Measurements from ENCODE around the gene PXK. TPM values are rescaled to one million over a fixed set of nuclear protein-coding genes. Genes with fewer than 3 reads are reported as not detected.

PXK gene
- total RNA-seq, 2 experiments from 2014 or later = 31.5 to 33.4 TPM

- peak overlapping the region; percentile 61 for H3K27ac Mint-ChIP-seq
- POLR2A ChIA-PET = interaction anchor here (0.9 to 1.0 kb wide), 2 partner anchors 108 to 168 kb away, joined by 3 read pairs; no protein-coding TSS in a partner anchor
- ATAC-seq = peak; percentile 43
- CTCF ChIA-PET = interaction anchor here (0.7 to 11.5 kb wide), 9 partner anchors 9 to 168 kb away, joined by 3 to 127 read pairs (median 5); partner anchors contain the start of genes HTD2 and RPP14
- no peak for DNase-seq
- peaks cover 19% of the 10 kb centered on the region for H3K4me1 Mint-ChIP-seq (ENCODE audit: low read depth)
- no peak overlapping the region for H3K4me3 Mint-ChIP-seq
- H3K36me3 Mint-ChIP-seq (ENCODE audit: low read depth) = peaks cover 7% of the 10 kb centered on the region
- H3K9me3 Mint-ChIP-seq (ENCODE audit: insufficient read depth) = no peaks in the 10 kb centered on the region
- no peaks in the 10 kb centered on the region for H3K27me3 Mint-ChIP-seq (ENCODE audit: low read depth)
These were observed 8.0 kb upstream of the PXK start for GRCh38 chr3:58324391-58325390.

GRCh38 chr3:58325525-58325992, 7.1 kb upstream of the PXK start:
- peaks cover 7% of the 10 kb centered on the region for H3K36me3 Mint-ChIP-seq (ENCODE audit: low read depth)
- no peak for ATAC-seq
- peaks cover 22% of the 10 kb centered on the region for H3K4me1 Mint-ChIP-seq (ENCODE audit: low read depth)
- no peak for DNase-seq
- peak overlapping the region; percentile 60 for H3K27ac Mint-ChIP-seq
- no peaks in the 10 kb centered on the region for H3K9me3 Mint-ChIP-seq (ENCODE audit: insufficient read depth)
- CTCF ChIA-PET = interaction anchor here (1.0 to 11.5 kb wide), 8 partner anchors 8 to 304 kb away, joined by 3 to 127 read pairs (median 4); partner anchors contain the start of genes HTD2 and RPP14
- no peak overlapping the region for H3K4me3 Mint-ChIP-seq
- POLR2A ChIA-PET = no interaction called here
- no peaks in the 10 kb centered on the region for H3K27me3 Mint-ChIP-seq (ENCODE audit: low read depth)

GRCh38 chr3:58326267-58326900, 6.3 kb upstream of the PXK start:
- Mint-ChIP-seq H3K36me3 (ENCODE audit: low read depth) (peaks cover 6% of the 10 kb centered on the region), H3K9me3 (ENCODE audit: insufficient read depth) (no peaks in the 10 kb centered on the region), H3K27ac (peak overlapping the region; percentile 70), H3K4me3 (no peak overlapping the region), H3K27me3 (ENCODE audit: low read depth) (no peaks in the 10 kb centered on the region), H3K4me1 (ENCODE audit: low read depth) (peaks cover 26% of the 10 kb centered on the region)
- CTCF ChIA-PET = interaction anchor here (1.3 to 11.5 kb wide), 3 partner anchors 19 to 304 kb away, joined by 3 to 127 read pairs (median 14); partner anchors contain the start of genes HTD2 and RPP14
- DNase-seq (no peak), ATAC-seq (no peak)
- POLR2A ChIA-PET = interaction anchor here (0.7 kb wide), 1 partner anchor 11 kb away, joined by 3 read pairs; no protein-coding TSS in a partner anchor

GRCh38 chr3:58329150-58329921, 3.4 kb upstream of the PXK start:
- ChIA-PET CTCF (no interaction called here), POLR2A (no interaction called here)
- no peak for DNase-seq
- ATAC-seq = no peak
- peaks cover under 1% of the 10 kb centered on the region for H3K36me3 Mint-ChIP-seq (ENCODE audit: low read depth)
- H3K27me3 Mint-ChIP-seq (ENCODE audit: low read depth) = no peaks in the 10 kb centered on the region
- no peak overlapping the region for H3K27ac Mint-ChIP-seq
- H3K4me3 Mint-ChIP-seq = no peak overlapping the region
- no peaks in the 10 kb centered on the region for H3K9me3 Mint-ChIP-seq (ENCODE audit: insufficient read depth)
- peaks cover 35% of the 10 kb centered on the region for H3K4me1 Mint-ChIP-seq (ENCODE audit: low read depth)

GRCh38 chr3:58329922-58330413, 2.7 kb upstream of the PXK start:
- no peak overlapping the region for H3K4me3 Mint-ChIP-seq
- POLR2A ChIA-PET = no interaction called here
- ATAC-seq (no peak), DNase-seq (no peak)
- H3K27ac Mint-ChIP-seq = no peak overlapping the region
- H3K36me3 Mint-ChIP-seq (ENCODE audit: low read depth) = no peaks in the 10 kb centered on the region
- peaks cover 36% of the 10 kb centered on the region for H3K4me1 Mint-ChIP-seq (ENCODE audit: low read depth)
- H3K9me3 Mint-ChIP-seq (ENCODE audit: insufficient read depth) = no peaks in the 10 kb centered on the region
- H3K27me3 Mint-ChIP-seq (ENCODE audit: low read depth) = no peaks in the 10 kb centered on the region
- CTCF ChIA-PET = interaction anchor here (0.7 to 0.9 kb wide), 2 partner anchors 24 to 95 kb away, joined by 3 to 4 read pairs; partner anchors contain the start of genes HTD2 and RPP14

- H3K27ac Mint-ChIP-seq = no peak overlapping the region
- CTCF ChIA-PET = interaction anchor here (0.9 to 6.5 kb wide), 5 partner anchors 14 to 161 kb away, joined by 3 to 55 read pairs (median 5); partner anchors contain the start of genes HTD2, KCTD6 and RPP14
- H3K36me3 Mint-ChIP-seq (ENCODE audit: low read depth) = peaks cover 11% of the 10 kb centered on the region
- H3K4me3 Mint-ChIP-seq = peak overlapping the region; percentile 66
- DNase-seq = no peak
- no peak for ATAC-seq
- H3K9me3 Mint-ChIP-seq (ENCODE audit: insufficient read depth) = no peaks in the 10 kb centered on the region
- H3K4me1 Mint-ChIP-seq (ENCODE audit: low read depth) = peaks cover 41% of the 10 kb centered on the region
- POLR2A ChIA-PET = interaction anchor here (0.9 to 1.4 kb wide), 4 partner anchors 13 to 156 kb away, joined by 3 read pairs; no protein-coding TSS in a partner anchor
- no peaks in the 10 kb centered on the region for H3K27me3 Mint-ChIP-seq (ENCODE audit: low read depth)
These were observed 1.0 kb upstream of the PXK start for GRCh38 chr3:58331593-58332152.

GRCh38 chr3:58333206-58334012, 717 bp downstream of the PXK start:
- CTCF ChIA-PET = interaction anchor here (0.6 to 6.5 kb wide), 14 partner anchors 9 to 199 kb away, joined by 3 to 55 read pairs (median 4); partner anchors contain the start of genes HTD2, KCTD6 and RPP14
- DNase-seq = peak; percentile 55
- Mint-ChIP-seq H3K9me3 (ENCODE audit: insufficient read depth) (no peaks in the 10 kb centered on the region), H3K36me3 (ENCODE audit: low read depth) (peaks cover 11% of the 10 kb centered on the region), H3K4me3 (peak overlapping the region; percentile 100), H3K27ac (peak overlapping the region; percentile 94), H3K27me3 (ENCODE audit: low read depth) (no peaks in the 10 kb centered on the region), H3K4me1 (ENCODE audit: low read depth) (peaks cover 41% of the 10 kb centered on the region)
- peak; percentile 40 for ATAC-seq
- POLR2A ChIA-PET = interaction anchor here (0.6 to 5.7 kb wide), 4 partner anchors 17 to 736 kb away, joined by 3 to 42 read pairs (median 3); no protein-coding TSS in a partner anchor

GRCh38 chr3:58334013-58334321, 1.3 kb downstream of the PXK start:
- CTCF ChIA-PET = interaction anchor here (0.7 to 6.5 kb wide), 14 partner anchors 9 to 199 kb away, joined by 3 to 55 read pairs (median 4); partner anchors contain the start of genes HTD2, KCTD6 and RPP14
- peaks cover 16% of the 10 kb centered on the region for H3K36me3 Mint-ChIP-seq (ENCODE audit: low read depth)
- POLR2A ChIA-PET = interaction anchor here (0.6 to 5.7 kb wide), 3 partner anchors 12 to 92 kb away, joined by 3 to 42 read pairs (median 4); no protein-coding TSS in a partner anchor

GRCh38 chr3:58334506-58334884, 1.8 kb downstream of the PXK start:
- H3K4me3 Mint-ChIP-seq = peak overlapping the region; percentile 100

More at GRCh38 chr3:58334013-58334321, 1.3 kb downstream of the PXK start:
- DNase-seq (no peak), ATAC-seq (no peak)
- H3K4me1 Mint-ChIP-seq (ENCODE audit: low read depth) = peaks cover 41% of the 10 kb centered on the region
- H3K27ac Mint-ChIP-seq = peak overlapping the region; percentile 94
- no peaks in the 10 kb centered on the region for H3K9me3 Mint-ChIP-seq (ENCODE audit: insufficient read depth)
- no peaks in the 10 kb centered on the region for H3K27me3 Mint-ChIP-seq (ENCODE audit: low read depth)
- peak overlapping the region; percentile 100 for H3K4me3 Mint-ChIP-seq

GRCh38 chr3:58335652-58335947, 2.9 kb downstream of the PXK start:
- Mint-ChIP-seq H3K27me3 (ENCODE audit: low read depth) (no peaks in the 10 kb centered on the region), H3K9me3 (ENCODE audit: insufficient read depth) (no peaks in the 10 kb centered on the region), H3K27ac (peak overlapping the region; percentile 92), H3K36me3 (ENCODE audit: low read depth) (peaks cover 23% of the 10 kb centered on the region), H3K4me3 (peak overlapping the region; percentile 100), H3K4me1 (ENCODE audit: low read depth) (peaks cover 43% of the 10 kb centered on the region)
- ATAC-seq = no peak
- CTCF ChIA-PET = interaction anchor here (0.6 to 6.5 kb wide), 8 partner anchors 10 to 97 kb away, joined by 3 to 55 read pairs (median 6); partner anchors contain the start of genes HTD2 and RPP14
- no peak for DNase-seq
- POLR2A ChIA-PET = interaction anchor here (1.1 to 5.7 kb wide), 4 partner anchors 9 to 156 kb away, joined by 3 to 42 read pairs (median 3); no protein-coding TSS in a partner anchor

More at GRCh38 chr3:58334506-58334884, 1.8 kb downstream of the PXK start:
- Mint-ChIP-seq H3K36me3 (ENCODE audit: low read depth) (peaks cover 21% of the 10 kb centered on the region), H3K27me3 (ENCODE audit: low read depth) (no peaks in the 10 kb centered on the region), H3K27ac (peak overlapping the region; percentile 92), H3K4me1 (ENCODE audit: low read depth) (peaks cover 44% of the 10 kb centered on the region), H3K9me3 (ENCODE audit: insufficient read depth) (no peaks in the 10 kb centered on the region)
- ChIA-PET POLR2A (interaction anchor here (1.3 to 5.7 kb wide), 2 partner anchors 12 to 15 kb away, joined by 4 to 42 read pairs; no protein-coding TSS in a partner anchor), CTCF (interaction anchor here (0.8 to 6.5 kb wide), 10 partner anchors 10 to 198 kb away, joined by 3 to 55 read pairs (median 9); partner anchors contain the start of genes HTD2, KCTD6 and RPP14)
- DNase-seq = no peak
- no peak for ATAC-seq

Measured in activated CD8-positive, alpha-beta T cell treated with anti-CD3 and anti-CD28 coated beads, Interleukin-2, amount 10 ng/mL, durations not matched to agents 7 days and 5 days (primary cell).